Caco-2 (cell line): Measurements from ENCODE around the gene SHISAL2B. TPM values are rescaled to one million over a fixed set of nuclear protein-coding genes. Genes with fewer than 3 reads are reported as not detected.

ENCODE experiments used
- BruUV-seq: library from RNA; stranded (reverse); fragments of 400-500 nt; replicated peaks from 2 replicates; lab custom pipeline; 2021; lab: Mats Ljungman, UMichigan
- CTCF ChIA-PET: fragments of 300-600 bp; sonication (Branson Sonifier 250); formaldehyde crosslinking; loops from one replicate; lab custom pipeline; 2022; ENCODE audit warnings: antibody characterized with exemption; lab: Charles Lee
- POLR2A ChIA-PET: fragments of 300-600 bp; sonication (Branson Sonifier 250); formaldehyde crosslinking; loops from one replicate; lab custom pipeline; 2022; ENCODE audit warnings: antibody characterized with exemption; lab: Charles Lee
- DNase-seq, 2 experiments: peaks; one replicate each; pipeline versions ENCODE4 v3.0.0 to v3.0.0-alpha.2; 2020 to 2022
- H3K27me3 ChIP-seq: replicated peaks from 2 replicates; pipeline ENCODE4 v1.6.0; 2011; ENCODE audit warnings: low read length; ENCODE audit not compliant: control insufficient read depth, insufficient read depth
- H3K36me3 ChIP-seq: 2 replicates; pipeline ENCODE4 v1.5.1; 2011; ENCODE audit warnings: low read length; ENCODE audit not compliant: control insufficient read depth, insufficient read depth
- H3K4me1 ChIP-seq: fragments of 250-450 bp; sonication (Bioruptor Pico); 2 replicates; pipeline ENCODE4 v1.5.1; 2020; ENCODE audit warnings: mild to moderate bottlenecking
- H3K4me3 ChIP-seq: 2 replicates; pipeline ENCODE4 v1.5.1; 2011; ENCODE audit warnings: low read depth, mild to moderate bottlenecking, control low read depth, low read length
- H3K9me3 ChIP-seq: fragments of 250-450 bp; sonication (Bioruptor Pico); 2 replicates; pipeline ENCODE4 v1.5.1; 2020; ENCODE audit warnings: mild to moderate bottlenecking, moderate library complexity
- H3K27ac Mint-ChIP-seq: one replicate; pipeline ENCODE4 v1.8.0; 2022; ENCODE audit warnings: mixed read lengths; ENCODE audit not compliant: unreplicated experiment
- H3K27me3 Mint-ChIP-seq: one replicate; pipeline ENCODE4 v1.8.0; 2022; ENCODE audit warnings: mixed read lengths; ENCODE audit not compliant: insufficient read depth, unreplicated experiment
- H3K36me3 Mint-ChIP-seq: one replicate; pipeline ENCODE4 v1.8.0; 2022; ENCODE audit warnings: mild to moderate bottlenecking, mixed read lengths; ENCODE audit not compliant: insufficient read depth, unreplicated experiment
- H3K4me1 Mint-ChIP-seq: one replicate; pipeline ENCODE4 v1.8.0; 2022; ENCODE audit warnings: low read depth, mixed read lengths; ENCODE audit not compliant: unreplicated experiment
- H3K4me3 Mint-ChIP-seq: one replicate; pipeline ENCODE4 v1.8.0; 2022; ENCODE audit warnings: mild to moderate bottlenecking, moderate library complexity, mixed read lengths; ENCODE audit not compliant: unreplicated experiment
- H3K9me3 Mint-ChIP-seq: one replicate; pipeline ENCODE4 v1.8.0; 2022; ENCODE audit warnings: mixed read lengths; ENCODE audit not compliant: unreplicated experiment
- CTCF ChIP-seq, 2 experiments: fragments of 200-600 bp in 1 of 2; IDR thresholded peaks; 1 replicate in 1 of 2; 2 replicates in 1 of 2; pipeline versions ENCODE4 v1.5.1 to v1.8.0; 2011 to 2022; ENCODE audit warnings: antibody characterized with exemption in 1 of 2, control low read depth in 1 of 2, inconsistent platforms in 1 of 2, low read depth in 1 of 2, low read length in 1 of 2, mild to moderate bottlenecking in 1 of 2, moderate library complexity in 1 of 2; ENCODE audit not compliant: insufficient read depth in 1 of 2, severe bottlenecking in 1 of 2, unreplicated experiment in 1 of 2
- intact Hi-C: fragments of 100-400 bp; cut with micrococcal nuclease; formaldehyde crosslinking; loops from one replicate; pipeline ENCODE4 v1.10.0; 2022; ENCODE audit not compliant: unreplicated experiment
- total RNA-seq: library from RNA; stranded (reverse); gene quantifications from 2 replicates; pipeline ENCODE4 v1.2.3, GENCODE V29; 2022

The SHISAL2B gene
- total RNA-seq, 1 experiment from 2014 or later = not detected

- H3K27me3 Mint-ChIP-seq = no peaks in the 10 kb centered on the region
- no peaks in the 10 kb centered on the region for H3K36me3 ChIP-seq
- H3K4me1 Mint-ChIP-seq = peaks cover 12% of the 10 kb centered on the region
- no peaks in the 10 kb centered on the region for H3K27me3 ChIP-seq
- intact Hi-C loops = no loop called here
- no peak overlapping the region for H3K4me3 Mint-ChIP-seq
- ChIA-PET CTCF (no interaction called here), POLR2A (no interaction called here)
- H3K27ac Mint-ChIP-seq = no peak overlapping the region
- H3K9me3 Mint-ChIP-seq = peaks cover 10% of the 10 kb centered on the region
- H3K4me3 ChIP-seq = no peak overlapping the region
- no peak for TF ChIP-seq CTCF (IDR thresholded peaks at IDR 0.05; ENCODE audit: insufficient read depth in 1 of 2, low read depth in 1 of 2, low read length in 1 of 2, severe bottlenecking in 1 of 2, unreplicated experiment in 1 of 2)
- peaks cover 6% of the 10 kb centered on the region; the same call in 1 of the 2 replicates for H3K9me3 ChIP-seq
- peaks cover 11% of the 10 kb centered on the region for H3K4me1 ChIP-seq
- no peak for DNase-seq
- peaks cover 6% of the 10 kb centered on the region for H3K36me3 Mint-ChIP-seq
- no TSS peak for BruUV-seq
Observed at GRCh38 chr5:64649512-64649911, 40.8 kb upstream of the SHISAL2B start.

GRCh38 chr5:64653766-64654560 lies 36.3 kb upstream of the SHISAL2B start:
- no TSS peak for BruUV-seq
- no peak overlapping the region for H3K4me3 Mint-ChIP-seq
- no peak overlapping the region for H3K4me3 ChIP-seq
- H3K9me3 Mint-ChIP-seq = peaks cover 20% of the 10 kb centered on the region
- ChIA-PET POLR2A (no interaction called here), CTCF (interaction anchor here (0.6 kb wide), 1 partner anchor 425 kb away, joined by 3 read pairs; no protein-coding TSS in a partner anchor)
- H3K36me3 Mint-ChIP-seq = peaks cover 6% of the 10 kb centered on the region
- H3K9me3 ChIP-seq = peaks cover 9% of the 10 kb centered on the region; the same call in 1 of the 2 replicates
- no peak overlapping the region for H3K27ac Mint-ChIP-seq
- no peaks in the 10 kb centered on the region for H3K36me3 ChIP-seq
- no peak for TF ChIP-seq CTCF (IDR thresholded peaks at IDR 0.05; ENCODE audit: insufficient read depth in 1 of 2, low read depth in 1 of 2, low read length in 1 of 2, severe bottlenecking in 1 of 2, unreplicated experiment in 1 of 2)
- no peaks in the 10 kb centered on the region for H3K27me3 ChIP-seq
- H3K4me1 ChIP-seq = peaks cover 15% of the 10 kb centered on the region
- intact Hi-C loops = loop anchor here (5.0 kb wide), 1 partner anchor 113 kb away; the partner anchor contains the start of genes CWC27 and SREK1IP1
- DNase-seq = no peak
- no peaks in the 10 kb centered on the region for H3K27me3 Mint-ChIP-seq
- peaks cover 17% of the 10 kb centered on the region for H3K4me1 Mint-ChIP-seq

GRCh38 chr5:64654561-64654938 lies 35.8 kb upstream of the SHISAL2B start:
- TF ChIP-seq CTCF (IDR thresholded peaks at IDR 0.05; ENCODE audit: insufficient read depth in 1 of 2, low read depth in 1 of 2, low read length in 1 of 2, severe bottlenecking in 1 of 2, unreplicated experiment in 1 of 2) = no peak
- Histone ChIP-seq H3K4me1 (peaks cover 15% of the 10 kb centered on the region), H3K27me3 (no peaks in the 10 kb centered on the region), H3K9me3 (peaks cover 6% of the 10 kb centered on the region; the same call in 1 of the 2 replicates), H3K36me3 (no peaks in the 10 kb centered on the region), H3K4me3 (no peak overlapping the region)
- ChIA-PET CTCF (interaction anchor here (0.6 kb wide), 1 partner anchor 425 kb away, joined by 3 read pairs; no protein-coding TSS in a partner anchor), POLR2A (no interaction called here)
- no peak overlapping the region for H3K4me3 Mint-ChIP-seq
- H3K27ac Mint-ChIP-seq = no peak overlapping the region
- BruUV-seq = no TSS peak
- H3K4me1 Mint-ChIP-seq = peaks cover 17% of the 10 kb centered on the region
- peaks cover 6% of the 10 kb centered on the region for H3K36me3 Mint-ChIP-seq
- no peaks in the 10 kb centered on the region for H3K27me3 Mint-ChIP-seq
- intact Hi-C loops = loop anchor here (5.0 kb wide), 1 partner anchor 113 kb away; the partner anchor contains the start of genes CWC27 and SREK1IP1
- peaks cover 20% of the 10 kb centered on the region for H3K9me3 Mint-ChIP-seq
- no peak for DNase-seq
